ENCODE data around the gene WEE1.

The WEE1 gene

DNA sequence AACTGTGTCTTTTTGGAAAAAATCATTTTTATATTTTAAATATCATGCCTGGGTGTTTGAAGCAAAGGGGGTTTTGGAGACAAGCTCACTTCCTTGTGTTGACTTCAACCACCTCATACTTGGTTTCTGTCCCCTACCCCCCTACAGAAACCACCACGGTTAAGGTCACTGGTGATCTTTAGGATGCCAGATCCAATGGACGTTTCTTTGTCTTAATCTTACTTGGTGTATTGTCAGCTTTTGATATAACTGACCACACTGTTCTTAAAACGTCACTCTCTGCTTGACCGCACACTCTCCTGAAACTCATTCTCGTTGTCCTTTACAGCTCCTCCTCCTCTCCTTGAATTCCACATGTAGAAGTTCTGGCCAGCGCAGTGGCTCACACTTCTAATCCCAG lies 55.6 kb downstream of the WEE1 start (continued):
- TF ChIP-seq, protein P1, sequence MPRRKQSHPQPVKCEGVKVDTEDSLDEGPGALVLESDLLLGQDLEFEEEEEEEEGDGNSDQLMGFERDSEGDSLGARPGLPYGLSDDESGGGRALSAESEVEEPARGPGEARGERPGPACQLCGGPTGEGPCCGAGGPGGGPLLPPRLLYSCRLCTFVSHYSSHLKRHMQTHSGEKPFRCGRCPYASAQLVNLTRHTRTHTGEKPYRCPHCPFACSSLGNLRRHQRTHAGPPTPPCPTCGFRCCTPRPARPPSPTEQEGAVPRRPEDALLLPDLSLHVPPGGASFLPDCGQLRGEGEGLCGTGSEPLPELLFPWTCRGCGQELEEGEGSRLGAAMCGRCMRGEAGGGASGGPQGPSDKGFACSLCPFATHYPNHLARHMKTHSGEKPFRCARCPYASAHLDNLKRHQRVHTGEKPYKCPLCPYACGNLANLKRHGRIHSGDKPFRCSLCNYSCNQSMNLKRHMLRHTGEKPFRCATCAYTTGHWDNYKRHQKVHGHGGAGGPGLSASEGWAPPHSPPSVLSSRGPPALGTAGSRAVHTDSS (tag by site-specific recombination; IDR thresholded peaks at IDR 0.05), result no peak
- no peak for TF ChIP-seq BCL11B (tag by site-specific recombination; IDR thresholded peaks at IDR 0.05; ENCODE audit: low read depth)

DNA sequence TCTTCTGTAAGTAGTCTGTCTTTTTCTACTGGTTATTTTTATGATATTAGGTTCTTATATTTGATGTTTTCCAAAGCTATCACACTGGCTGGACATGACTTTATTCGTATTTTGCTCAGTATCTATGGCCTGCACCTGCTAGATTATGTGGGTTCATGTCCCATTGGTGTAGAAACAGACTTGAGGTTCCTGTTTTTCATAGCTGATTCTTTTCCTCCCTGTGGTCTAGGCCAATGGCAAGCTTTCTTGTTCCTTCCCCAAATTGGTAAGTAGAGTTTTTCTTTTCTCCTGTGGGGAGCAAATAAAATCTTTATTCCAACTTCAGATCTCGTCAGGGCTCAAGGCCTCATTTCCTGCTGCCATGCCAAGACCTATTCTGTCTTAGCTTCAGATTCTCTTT lies 60.2 kb downstream of the WEE1 start:
- Histone ChIP-seq H3K4me3 (ENCODE audit: low read depth, low read length) (no peak overlapping the region), H3K9me3 (ENCODE audit: control insufficient read depth, insufficient read depth, low read depth, low read length) (no peaks in the 10 kb centered on the region), H3K27ac (ENCODE audit: extremely low read depth, low read depth, low read length) (no peak overlapping the region), H3K4me1 (ENCODE audit: control insufficient read depth, insufficient read depth, low read length) (no peaks in the 10 kb centered on the region), H3K36me3 (ENCODE audit: control insufficient read depth in 2 of 2, insufficient read depth in 1 of 2, low read length in 2 of 2) (no peaks in the 10 kb centered on the region)
- ChIA-PET CTCF (interaction anchor here (0.7 to 1.3 kb wide), 2 partner anchors 36 to 443 kb away, joined by 3 read pairs; no protein-coding TSS in a partner anchor), POLR2A (no interaction called here)
- TF ChIP-seq, protein P2, sequence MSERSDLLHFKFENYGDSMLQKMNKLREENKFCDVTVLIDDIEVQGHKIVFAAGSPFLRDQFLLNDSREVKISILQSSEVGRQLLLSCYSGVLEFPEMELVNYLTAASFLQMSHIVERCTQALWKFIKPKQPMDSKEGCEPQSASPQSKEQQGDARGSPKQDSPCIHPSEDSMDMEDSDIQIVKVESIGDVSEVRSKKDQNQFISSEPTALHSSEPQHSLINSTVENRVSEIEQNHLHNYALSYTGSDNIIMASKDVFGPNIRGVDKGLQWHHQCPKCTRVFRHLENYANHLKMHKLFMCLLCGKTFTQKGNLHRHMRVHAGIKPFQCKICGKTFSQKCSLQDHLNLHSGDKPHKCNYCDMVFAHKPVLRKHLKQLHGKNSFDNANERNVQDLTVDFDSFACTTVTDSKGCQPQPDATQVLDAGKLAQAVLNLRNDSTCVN (tag by site-specific recombination; optimal IDR thresholded peaks at IDR 0.05), result no peak
- no peak for TF ChIP-seq ZNF221 (tag by site-specific recombination; IDR thresholded peaks at IDR 0.05; ENCODE audit: borderline replicate concordance)
- no peak for TF ChIP-seq ZIC2 (tag by site-specific recombination; IDR thresholded peaks at IDR 0.05)
- TF ChIP-seq ZNF426 (tag by site-specific recombination; IDR thresholded peaks at IDR 0.05), result no peak
- TF ChIP-seq GLI2 (tag by site-specific recombination; IDR thresholded peaks at IDR 0.05; ENCODE audit: borderline replicate concordance, low read depth), result no peak
- TF ChIP-seq, protein P3, sequence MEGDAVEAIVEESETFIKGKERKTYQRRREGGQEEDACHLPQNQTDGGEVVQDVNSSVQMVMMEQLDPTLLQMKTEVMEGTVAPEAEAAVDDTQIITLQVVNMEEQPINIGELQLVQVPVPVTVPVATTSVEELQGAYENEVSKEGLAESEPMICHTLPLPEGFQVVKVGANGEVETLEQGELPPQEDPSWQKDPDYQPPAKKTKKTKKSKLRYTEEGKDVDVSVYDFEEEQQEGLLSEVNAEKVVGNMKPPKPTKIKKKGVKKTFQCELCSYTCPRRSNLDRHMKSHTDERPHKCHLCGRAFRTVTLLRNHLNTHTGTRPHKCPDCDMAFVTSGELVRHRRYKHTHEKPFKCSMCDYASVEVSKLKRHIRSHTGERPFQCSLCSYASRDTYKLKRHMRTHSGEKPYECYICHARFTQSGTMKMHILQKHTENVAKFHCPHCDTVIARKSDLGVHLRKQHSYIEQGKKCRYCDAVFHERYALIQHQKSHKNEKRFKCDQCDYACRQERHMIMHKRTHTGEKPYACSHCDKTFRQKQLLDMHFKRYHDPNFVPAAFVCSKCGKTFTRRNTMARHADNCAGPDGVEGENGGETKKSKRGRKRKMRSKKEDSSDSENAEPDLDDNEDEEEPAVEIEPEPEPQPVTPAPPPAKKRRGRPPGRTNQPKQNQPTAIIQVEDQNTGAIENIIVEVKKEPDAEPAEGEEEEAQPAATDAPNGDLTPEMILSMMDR (tag by site-specific recombination; IDR thresholded peaks at IDR 0.05), result no peak
- TF ChIP-seq ZBTB1 (tag by site-specific recombination; IDR thresholded peaks at IDR 0.05), result no peak
- no peak for TF ChIP-seq ZNF514 (tag by site-specific recombination; IDR thresholded peaks at IDR 0.05)
- TF ChIP-seq IKZF3 (tag by site-specific recombination; IDR thresholded peaks at IDR 0.05), result no peak
- TF ChIP-seq, protein P4, sequence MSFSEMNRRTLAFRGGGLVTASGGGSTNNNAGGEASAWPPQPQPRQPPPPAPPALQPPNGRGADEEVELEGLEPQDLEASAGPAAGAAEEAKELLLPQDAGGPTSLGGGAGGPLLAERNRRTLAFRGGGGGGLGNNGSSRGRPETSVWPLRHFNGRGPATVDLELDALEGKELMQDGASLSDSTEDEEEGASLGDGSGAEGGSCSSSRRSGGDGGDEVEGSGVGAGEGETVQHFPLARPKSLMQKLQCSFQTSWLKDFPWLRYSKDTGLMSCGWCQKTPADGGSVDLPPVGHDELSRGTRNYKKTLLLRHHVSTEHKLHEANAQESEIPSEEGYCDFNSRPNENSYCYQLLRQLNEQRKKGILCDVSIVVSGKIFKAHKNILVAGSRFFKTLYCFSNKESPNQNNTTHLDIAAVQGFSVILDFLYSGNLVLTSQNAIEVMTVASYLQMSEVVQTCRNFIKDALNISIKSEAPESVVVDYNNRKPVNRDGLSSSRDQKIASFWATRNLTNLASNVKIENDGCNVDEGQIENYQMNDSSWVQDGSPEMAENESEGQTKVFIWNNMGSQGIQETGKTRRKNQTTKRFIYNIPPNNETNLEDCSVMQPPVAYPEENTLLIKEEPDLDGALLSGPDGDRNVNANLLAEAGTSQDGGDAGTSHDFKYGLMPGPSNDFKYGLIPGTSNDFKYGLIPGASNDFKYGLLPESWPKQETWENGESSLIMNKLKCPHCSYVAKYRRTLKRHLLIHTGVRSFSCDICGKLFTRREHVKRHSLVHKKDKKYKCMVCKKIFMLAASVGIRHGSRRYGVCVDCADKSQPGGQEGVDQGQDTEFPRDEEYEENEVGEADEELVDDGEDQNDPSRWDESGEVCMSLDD (tag by site-specific recombination; IDR thresholded peaks at IDR 0.05), result no peak
- TF ChIP-seq SALL2 (tag by site-specific recombination; IDR thresholded peaks at IDR 0.05; ENCODE audit: borderline replicate concordance), result no peak
- no peak for TF ChIP-seq ZNF169 (tag by site-specific recombination; IDR thresholded peaks at IDR 0.05)
- TF ChIP-seq, protein P5, sequence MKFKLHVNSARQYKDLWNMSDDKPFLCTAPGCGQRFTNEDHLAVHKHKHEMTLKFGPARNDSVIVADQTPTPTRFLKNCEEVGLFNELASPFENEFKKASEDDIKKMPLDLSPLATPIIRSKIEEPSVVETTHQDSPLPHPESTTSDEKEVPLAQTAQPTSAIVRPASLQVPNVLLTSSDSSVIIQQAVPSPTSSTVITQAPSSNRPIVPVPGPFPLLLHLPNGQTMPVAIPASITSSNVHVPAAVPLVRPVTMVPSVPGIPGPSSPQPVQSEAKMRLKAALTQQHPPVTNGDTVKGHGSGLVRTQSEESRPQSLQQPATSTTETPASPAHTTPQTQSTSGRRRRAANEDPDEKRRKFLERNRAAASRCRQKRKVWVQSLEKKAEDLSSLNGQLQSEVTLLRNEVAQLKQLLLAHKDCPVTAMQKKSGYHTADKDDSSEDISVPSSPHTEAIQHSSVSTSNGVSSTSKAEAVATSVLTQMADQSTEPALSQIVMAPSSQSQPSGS (tag by site-specific recombination; IDR thresholded peaks at IDR 0.05; ENCODE audit: low read depth), result no peak
- TF ChIP-seq, protein P6, sequence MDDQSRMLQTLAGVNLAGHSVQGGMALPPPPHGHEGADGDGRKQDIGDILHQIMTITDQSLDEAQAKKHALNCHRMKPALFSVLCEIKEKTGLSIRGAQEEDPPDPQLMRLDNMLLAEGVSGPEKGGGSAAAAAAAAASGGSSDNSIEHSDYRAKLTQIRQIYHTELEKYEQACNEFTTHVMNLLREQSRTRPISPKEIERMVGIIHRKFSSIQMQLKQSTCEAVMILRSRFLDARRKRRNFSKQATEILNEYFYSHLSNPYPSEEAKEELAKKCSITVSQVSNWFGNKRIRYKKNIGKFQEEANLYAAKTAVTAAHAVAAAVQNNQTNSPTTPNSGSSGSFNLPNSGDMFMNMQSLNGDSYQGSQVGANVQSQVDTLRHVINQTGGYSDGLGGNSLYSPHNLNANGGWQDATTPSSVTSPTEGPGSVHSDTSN (CRISPR knock-in tag; IDR thresholded peaks at IDR 0.05), result no peak
- TF ChIP-seq ZNF341 (tag by site-specific recombination; IDR thresholded peaks at IDR 0.05; ENCODE audit: low read depth), result no peak
- no peak for TF ChIP-seq KLF10 (tag by site-specific recombination; IDR thresholded peaks at IDR 0.05)
- no peak for TF ChIP-seq ZNF549 (tag by site-specific recombination; IDR thresholded peaks at IDR 0.05)
- no peak for TF ChIP-seq ZNF610 (tag by site-specific recombination; IDR thresholded peaks at IDR 0.05; ENCODE audit: borderline replicate concordance)

Data from HEK293 (cell line).